ENCODE measurements around the gene LRSAM1.

Gene LRSAM1

DNA sequence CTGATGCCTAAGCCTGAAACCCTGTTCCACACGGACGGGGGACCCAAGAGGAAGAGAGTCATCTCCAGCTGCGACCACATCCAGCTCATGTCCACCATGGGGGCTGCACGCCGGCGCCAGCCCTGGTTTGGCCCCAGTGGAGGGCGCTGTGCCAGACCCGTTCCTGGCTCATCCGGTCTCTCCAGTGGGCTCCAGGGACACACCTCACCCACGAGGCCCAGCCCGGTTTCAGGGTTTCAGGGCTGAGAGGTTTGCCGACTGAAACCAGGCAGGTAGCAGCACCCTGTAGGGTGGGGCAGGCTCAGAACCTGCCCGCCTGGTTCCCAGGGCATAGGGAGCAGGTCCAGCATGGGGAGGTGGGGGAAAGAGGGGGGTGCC, 89.3 kb downstream of the LRSAM1 start:
- TF ChIP-seq, protein P1, sequence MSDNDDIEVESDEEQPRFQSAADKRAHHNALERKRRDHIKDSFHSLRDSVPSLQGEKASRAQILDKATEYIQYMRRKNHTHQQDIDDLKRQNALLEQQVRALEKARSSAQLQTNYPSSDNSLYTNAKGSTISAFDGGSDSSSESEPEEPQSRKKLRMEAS (IDR thresholded peaks at IDR 0.05; ENCODE audit: low read depth, low read length), result no peak
- TF ChIP-seq, protein P2, sequence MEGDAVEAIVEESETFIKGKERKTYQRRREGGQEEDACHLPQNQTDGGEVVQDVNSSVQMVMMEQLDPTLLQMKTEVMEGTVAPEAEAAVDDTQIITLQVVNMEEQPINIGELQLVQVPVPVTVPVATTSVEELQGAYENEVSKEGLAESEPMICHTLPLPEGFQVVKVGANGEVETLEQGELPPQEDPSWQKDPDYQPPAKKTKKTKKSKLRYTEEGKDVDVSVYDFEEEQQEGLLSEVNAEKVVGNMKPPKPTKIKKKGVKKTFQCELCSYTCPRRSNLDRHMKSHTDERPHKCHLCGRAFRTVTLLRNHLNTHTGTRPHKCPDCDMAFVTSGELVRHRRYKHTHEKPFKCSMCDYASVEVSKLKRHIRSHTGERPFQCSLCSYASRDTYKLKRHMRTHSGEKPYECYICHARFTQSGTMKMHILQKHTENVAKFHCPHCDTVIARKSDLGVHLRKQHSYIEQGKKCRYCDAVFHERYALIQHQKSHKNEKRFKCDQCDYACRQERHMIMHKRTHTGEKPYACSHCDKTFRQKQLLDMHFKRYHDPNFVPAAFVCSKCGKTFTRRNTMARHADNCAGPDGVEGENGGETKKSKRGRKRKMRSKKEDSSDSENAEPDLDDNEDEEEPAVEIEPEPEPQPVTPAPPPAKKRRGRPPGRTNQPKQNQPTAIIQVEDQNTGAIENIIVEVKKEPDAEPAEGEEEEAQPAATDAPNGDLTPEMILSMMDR (IDR thresholded peaks at IDR 0.05; ENCODE audit: low read depth, low read length), result no peak
- TF ChIP-seq POLR2A (IDR thresholded peaks at IDR 0.05; ENCODE audit: extremely low read depth, insufficient read length) (no peak), MYC (IDR thresholded peaks at IDR 0.05; ENCODE audit: low read depth, low read length) (no peak)
- DNase-seq (ENCODE audit: low read depth), result no peak

DNA sequence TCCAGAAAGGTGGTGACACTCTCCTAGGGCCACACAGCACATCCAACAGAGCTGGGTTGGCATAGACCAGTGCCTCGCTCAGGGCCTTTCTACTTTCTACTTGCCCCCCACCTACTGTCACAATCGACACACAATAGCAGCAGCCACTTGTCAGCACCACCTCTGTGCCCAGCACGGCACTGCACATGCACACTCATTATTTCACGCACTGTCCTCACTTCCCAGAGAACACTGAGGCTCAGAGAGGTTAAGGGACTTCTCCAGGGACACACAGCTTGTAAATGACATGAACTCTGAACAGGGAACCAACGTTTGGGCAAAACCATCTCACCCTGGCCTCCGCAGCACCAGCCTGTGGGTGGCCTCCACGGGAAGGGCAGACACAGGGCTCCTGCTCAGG, 89.9 kb downstream of the LRSAM1 start:
- TF ChIP-seq, protein P2 (IDR thresholded peaks at IDR 0.05; ENCODE audit: low read depth, low read length), result no peak
- TF ChIP-seq MYC (IDR thresholded peaks at IDR 0.05; ENCODE audit: low read depth, low read length) (no peak), POLR2A (IDR thresholded peaks at IDR 0.05; ENCODE audit: extremely low read depth, insufficient read length) (no peak)
- TF ChIP-seq, protein P1 (IDR thresholded peaks at IDR 0.05; ENCODE audit: low read depth, low read length), result no peak
- DNase-seq (ENCODE audit: low read depth), result no peak
- H3K4me3 ChIP-seq (ENCODE audit: low read depth, low read length), result no peak overlapping the region

More for the DNA sequence above, 89.3 kb downstream of the LRSAM1 start:
- no peak overlapping the region for H3K4me3 ChIP-seq (ENCODE audit: low read depth, low read length)

DNA sequence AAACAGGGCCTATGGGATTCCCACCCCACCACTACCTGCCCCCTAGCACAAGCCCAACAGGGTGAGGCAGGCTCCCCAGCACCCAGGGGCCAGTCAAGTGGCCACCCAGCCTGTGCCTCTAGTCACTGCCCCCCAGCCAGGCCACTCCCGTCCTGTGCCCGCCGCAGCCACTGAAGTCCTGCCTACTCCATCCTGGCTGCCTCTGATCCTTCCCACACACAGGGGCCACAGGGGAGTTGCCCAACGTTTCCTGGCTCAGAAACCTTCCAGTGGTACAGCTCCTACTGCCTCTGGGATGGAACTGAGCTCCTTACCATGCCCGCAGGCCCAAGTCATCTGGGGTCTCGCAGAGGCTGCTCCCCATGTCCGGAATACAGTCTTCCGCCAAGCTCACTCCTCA, 90.6 kb downstream of the LRSAM1 start:
- H3K4me3 ChIP-seq (ENCODE audit: low read depth, low read length), result no peak overlapping the region
- peak; percentile 27 for DNase-seq (ENCODE audit: low read depth)
- TF ChIP-seq, protein P1 (IDR thresholded peaks at IDR 0.05; ENCODE audit: low read depth, low read length), result no peak
- no peak for TF ChIP-seq MYC (IDR thresholded peaks at IDR 0.05; ENCODE audit: low read depth, low read length)
- TF ChIP-seq, protein P2 (IDR thresholded peaks at IDR 0.05; ENCODE audit: low read depth, low read length), result no peak
- no peak for TF ChIP-seq POLR2A (IDR thresholded peaks at IDR 0.05; ENCODE audit: extremely low read depth, insufficient read length)

DNA sequence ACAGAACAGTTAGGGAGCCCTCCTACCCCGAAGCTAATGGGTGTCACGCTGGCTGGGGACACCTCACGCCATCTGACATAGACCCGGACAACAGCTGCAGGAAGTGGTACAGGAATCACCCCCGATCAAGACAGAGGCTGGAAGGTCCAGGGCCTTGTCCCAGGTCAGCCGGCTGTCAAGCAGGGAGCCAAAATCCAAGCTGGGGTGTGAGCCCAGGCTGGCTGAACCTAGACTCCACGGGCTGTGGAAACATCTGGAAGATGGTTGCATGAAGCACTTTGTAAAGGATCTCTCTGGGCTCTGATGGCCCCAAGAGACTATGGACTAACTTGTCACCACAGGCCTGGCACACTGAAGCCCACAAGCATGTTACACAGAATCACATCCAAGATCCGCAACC, 91.9 kb downstream of the LRSAM1 start:
- no peak overlapping the region for H3K4me3 ChIP-seq (ENCODE audit: low read depth, low read length)
- DNase-seq (ENCODE audit: low read depth), result no peak
- TF ChIP-seq, protein P2 (IDR thresholded peaks at IDR 0.05; ENCODE audit: low read depth, low read length), result no peak
- TF ChIP-seq MYC (IDR thresholded peaks at IDR 0.05; ENCODE audit: low read depth, low read length) (no peak), POLR2A (IDR thresholded peaks at IDR 0.05; ENCODE audit: extremely low read depth, insufficient read length) (no peak)
- TF ChIP-seq, protein P1 (IDR thresholded peaks at IDR 0.05; ENCODE audit: low read depth, low read length), result no peak

DNA sequence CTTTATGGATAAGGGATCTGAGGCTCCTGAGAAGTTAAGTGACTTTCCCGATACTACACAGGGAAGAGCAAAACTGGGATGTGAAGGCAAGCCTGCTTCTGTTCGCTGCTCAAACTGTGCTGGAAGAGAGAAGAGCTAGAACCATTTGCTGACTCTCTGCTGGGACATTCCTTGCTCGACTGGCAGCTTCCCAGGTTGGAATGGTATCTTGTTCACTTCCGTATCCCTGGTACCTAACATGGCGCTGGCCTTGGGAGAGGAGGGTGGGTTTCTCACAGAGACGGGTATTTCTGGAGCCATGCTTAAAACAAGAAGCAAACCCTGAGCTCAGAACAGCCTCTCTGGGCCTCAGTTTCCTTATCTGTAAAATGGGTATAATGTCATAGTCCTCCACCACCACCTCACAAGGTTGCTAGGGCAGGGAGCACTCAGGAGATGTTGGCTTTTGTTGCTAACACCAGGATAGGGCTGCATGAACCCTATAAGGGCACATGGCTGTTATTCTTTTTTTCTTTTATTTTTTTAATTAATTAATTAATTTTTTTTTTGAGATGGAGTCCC, 92.7 kb downstream of the LRSAM1 start:
- no peak overlapping the region for H3K4me3 ChIP-seq (ENCODE audit: low read depth, low read length)
- DNase-seq (ENCODE audit: low read depth), result no peak
- no peak for TF ChIP-seq MYC (IDR thresholded peaks at IDR 0.05; ENCODE audit: low read depth, low read length)
- no peak for TF ChIP-seq POLR2A (IDR thresholded peaks at IDR 0.05; ENCODE audit: extremely low read depth, insufficient read length)
- TF ChIP-seq, protein P1 (IDR thresholded peaks at IDR 0.05; ENCODE audit: low read depth, low read length), result no peak
- TF ChIP-seq, protein P2 (IDR thresholded peaks at IDR 0.05; ENCODE audit: low read depth, low read length), result no peak

Measured in NB4 (cell line).